SK-N-SH treated with all-trans-retinoic acid at 6 μM for 48 hours (cell line): Measurements from ENCODE around the gene GPR31.

Experiments
- ARNTL ChIP-seq: fragments of 450-650 bp; formaldehyde crosslinking; IDR thresholded peaks from 2 replicates; pipeline ENCODE4 v1.5.0; 2020; ENCODE audit warnings: low read depth, mild to moderate bottlenecking, moderate library complexity, borderline replicate concordance
- BACH2 ChIP-seq: fragments of 250-450 bp; sonication (Bioruptor Pico); IDR thresholded peaks from 2 replicates; pipeline ENCODE4 v1.9.0; 2021; ENCODE audit warnings: mild to moderate bottlenecking, borderline replicate concordance
- CSRNP3 ChIP-seq: fragments of 250-450 bp; sonication (Bioruptor Pico); IDR thresholded peaks from 2 replicates; pipeline ENCODE4 v1.5.1; 2021; ENCODE audit warnings: mild to moderate bottlenecking, moderate library complexity
- ESRRG ChIP-seq: fragments of 250-450 bp; sonication (Bioruptor Pico); IDR thresholded peaks from 2 replicates; pipeline ENCODE4 v1.6.1; 2021; ENCODE audit warnings: mild to moderate bottlenecking
- OSR1 ChIP-seq: fragments of 250-450 bp; sonication (Bioruptor Pico); IDR thresholded peaks from 2 replicates; pipeline ENCODE4 v1.8.0; 2022; ENCODE audit warnings: moderate library complexity, mild to moderate bottlenecking, inconsistent platforms
- PPARA ChIP-seq: fragments of 250-450 bp; sonication (Bioruptor Pico); IDR thresholded peaks from 2 replicates; pipeline ENCODE4 v1.5.0; 2020; ENCODE audit warnings: mild to moderate bottlenecking, borderline replicate concordance
- SNAI2 ChIP-seq: fragments of 250-450 bp; sonication (Bioruptor Pico); IDR thresholded peaks from 2 replicates; pipeline ENCODE4 v1.5.0; 2020; ENCODE audit warnings: mild to moderate bottlenecking, moderate library complexity
- ZC3H10 ChIP-seq: fragments of 250-450 bp; sonication (Bioruptor Pico); IDR thresholded peaks from 2 replicates; pipeline ENCODE4 v1.5.1; 2021; ENCODE audit warnings: mild to moderate bottlenecking, moderate library complexity
- ZFP30 ChIP-seq: fragments of 450-650 bp; formaldehyde crosslinking; IDR thresholded peaks from 2 replicates; pipeline ENCODE4 v1.5.0; 2022; ENCODE audit warnings: mild to moderate bottlenecking, moderate library complexity
- ZNF70 ChIP-seq: fragments of 450-650 bp; formaldehyde crosslinking; IDR thresholded peaks from 2 replicates; pipeline ENCODE4 v1.5.0; 2020; ENCODE audit warnings: mild to moderate bottlenecking, moderate library complexity
- ZNF8 ChIP-seq: fragments of 450-650 bp; formaldehyde crosslinking; IDR thresholded peaks from 2 replicates; pipeline ENCODE4 v1.5.0; 2020; ENCODE audit warnings: mild to moderate bottlenecking, moderate library complexity
- TF ChIP-seq, protein P1 (sequence below): fragments of 250-450 bp; sonication (Bioruptor Pico); IDR thresholded peaks from 2 replicates; pipeline ENCODE4 v1.5.1; 2020; ENCODE audit warnings: low read depth, mild to moderate bottlenecking, moderate library complexity
- TF ChIP-seq, protein P2 (sequence below): fragments of 250-450 bp; sonication (Bioruptor Pico); IDR thresholded peaks from 2 replicates; pipeline ENCODE4 v1.8.0; 2020; ENCODE audit warnings: mild to moderate bottlenecking, moderate library complexity, borderline replicate concordance

DNA sequence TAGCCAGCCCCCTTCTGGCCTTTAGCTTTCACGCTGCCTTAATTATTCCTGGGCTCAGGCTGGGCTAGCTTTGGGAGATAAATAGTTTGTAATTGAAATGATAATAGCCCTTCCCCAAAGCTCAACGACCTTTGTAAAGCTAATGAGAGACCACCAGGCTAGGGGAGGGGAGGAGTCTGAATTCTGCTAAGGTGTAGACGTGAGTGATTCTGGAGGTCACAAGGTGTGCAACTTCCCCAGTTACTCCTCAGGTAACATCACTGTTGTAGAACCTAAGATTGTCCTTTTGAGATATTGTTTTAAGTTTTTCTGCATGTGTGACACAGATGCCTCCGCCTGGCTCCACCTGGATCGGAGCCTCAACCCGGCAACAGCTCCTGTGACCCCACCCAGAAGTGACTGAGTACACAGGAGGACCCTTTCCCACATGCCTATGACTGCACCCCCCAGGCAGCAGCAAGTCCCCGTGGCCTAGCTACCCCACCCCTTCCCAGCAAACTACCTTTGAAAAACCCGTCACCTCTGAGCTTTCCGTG is 5.8 kb upstream of the GPR31 start:
- TF ChIP-seq ZNF8 (CRISPR knock-in tag) (no peak), PPARA (CRISPR knock-in tag) (no peak), OSR1 (CRISPR knock-in tag) (no peak), ESRRG (CRISPR knock-in tag) (no peak), ARNTL (CRISPR knock-in tag) (no peak), ZFP30 (CRISPR knock-in tag) (no peak), CSRNP3 (CRISPR knock-in tag) (no peak), BACH2 (no peak), ZC3H10 (CRISPR knock-in tag) (no peak), SNAI2 (CRISPR knock-in tag) (no peak), ZNF70 (CRISPR knock-in tag) (no peak)
- TF ChIP-seq, protein P1, sequence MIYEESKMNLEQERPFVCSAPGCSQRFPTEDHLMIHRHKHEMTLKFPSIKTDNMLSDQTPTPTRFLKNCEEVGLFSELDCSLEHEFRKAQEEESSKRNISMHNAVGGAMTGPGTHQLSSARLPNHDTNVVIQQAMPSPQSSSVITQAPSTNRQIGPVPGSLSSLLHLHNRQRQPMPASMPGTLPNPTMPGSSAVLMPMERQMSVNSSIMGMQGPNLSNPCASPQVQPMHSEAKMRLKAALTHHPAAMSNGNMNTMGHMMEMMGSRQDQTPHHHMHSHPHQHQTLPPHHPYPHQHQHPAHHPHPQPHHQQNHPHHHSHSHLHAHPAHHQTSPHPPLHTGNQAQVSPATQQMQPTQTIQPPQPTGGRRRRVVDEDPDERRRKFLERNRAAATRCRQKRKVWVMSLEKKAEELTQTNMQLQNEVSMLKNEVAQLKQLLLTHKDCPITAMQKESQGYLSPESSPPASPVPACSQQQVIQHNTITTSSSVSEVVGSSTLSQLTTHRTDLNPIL (CRISPR knock-in tag): no peak
- TF ChIP-seq, protein P2, sequence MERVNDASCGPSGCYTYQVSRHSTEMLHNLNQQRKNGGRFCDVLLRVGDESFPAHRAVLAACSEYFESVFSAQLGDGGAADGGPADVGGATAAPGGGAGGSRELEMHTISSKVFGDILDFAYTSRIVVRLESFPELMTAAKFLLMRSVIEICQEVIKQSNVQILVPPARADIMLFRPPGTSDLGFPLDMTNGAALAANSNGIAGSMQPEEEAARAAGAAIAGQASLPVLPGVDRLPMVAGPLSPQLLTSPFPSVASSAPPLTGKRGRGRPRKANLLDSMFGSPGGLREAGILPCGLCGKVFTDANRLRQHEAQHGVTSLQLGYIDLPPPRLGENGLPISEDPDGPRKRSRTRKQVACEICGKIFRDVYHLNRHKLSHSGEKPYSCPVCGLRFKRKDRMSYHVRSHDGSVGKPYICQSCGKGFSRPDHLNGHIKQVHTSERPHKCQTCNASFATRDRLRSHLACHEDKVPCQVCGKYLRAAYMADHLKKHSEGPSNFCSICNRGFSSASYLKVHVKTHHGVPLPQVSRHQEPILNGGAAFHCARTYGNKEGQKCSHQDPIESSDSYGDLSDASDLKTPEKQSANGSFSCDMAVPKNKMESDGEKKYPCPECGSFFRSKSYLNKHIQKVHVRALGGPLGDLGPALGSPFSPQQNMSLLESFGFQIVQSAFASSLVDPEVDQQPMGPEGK: no peak
